DMS153 treated with DMSO at 0.1 percent for 48 hours (cell line): ENCODE results near the gene GABRB3.

Experiments
- DNase-seq: peaks from one replicate; lab custom pipeline; 2025; ENCODE audit not compliant: unreplicated experiment; lab: John Stamatoyannopoulos, UW

GABRB3 gene

DNA sequence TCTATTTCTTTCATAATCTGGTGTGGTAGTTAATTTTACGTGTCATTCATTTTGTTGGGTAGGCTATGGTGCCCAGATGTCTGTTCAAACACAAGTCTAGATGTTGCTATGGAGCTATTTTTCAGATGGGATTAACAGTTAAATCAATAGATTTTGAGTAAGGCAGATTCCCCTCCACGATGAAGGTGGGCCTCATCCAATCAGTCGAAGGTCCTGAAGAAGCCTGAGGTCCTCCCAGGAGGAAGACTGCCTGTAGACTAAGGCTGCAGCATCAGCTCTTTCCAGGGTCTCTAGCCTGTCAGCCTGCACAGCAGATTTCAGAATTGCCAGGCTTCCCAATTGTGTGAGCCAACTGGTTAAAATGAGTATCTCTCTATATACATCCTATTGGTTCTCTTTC is 92.9 kb downstream of the GABRB3 start:
- DNase-seq, result no peak

DNA sequence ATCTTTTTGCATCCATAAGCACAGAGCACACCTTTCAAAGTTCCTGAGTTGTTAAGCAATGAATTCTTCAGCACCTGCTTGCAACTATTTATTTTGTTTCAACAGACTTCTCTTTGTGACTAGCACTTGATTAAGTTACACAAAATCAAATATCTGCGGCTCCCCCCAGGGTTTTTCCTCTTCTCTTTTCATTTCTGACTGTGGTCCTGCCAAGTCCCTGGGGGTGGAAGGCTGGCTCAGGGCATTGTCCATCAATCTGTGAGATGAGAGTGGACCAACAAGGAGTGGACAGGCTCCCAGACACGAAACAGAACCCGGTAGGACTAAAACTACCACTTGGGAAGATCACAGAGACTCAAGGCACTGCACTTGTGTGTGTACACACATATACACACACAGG is 96.8 kb downstream of the GABRB3 start:
- no peak for DNase-seq

DNA sequence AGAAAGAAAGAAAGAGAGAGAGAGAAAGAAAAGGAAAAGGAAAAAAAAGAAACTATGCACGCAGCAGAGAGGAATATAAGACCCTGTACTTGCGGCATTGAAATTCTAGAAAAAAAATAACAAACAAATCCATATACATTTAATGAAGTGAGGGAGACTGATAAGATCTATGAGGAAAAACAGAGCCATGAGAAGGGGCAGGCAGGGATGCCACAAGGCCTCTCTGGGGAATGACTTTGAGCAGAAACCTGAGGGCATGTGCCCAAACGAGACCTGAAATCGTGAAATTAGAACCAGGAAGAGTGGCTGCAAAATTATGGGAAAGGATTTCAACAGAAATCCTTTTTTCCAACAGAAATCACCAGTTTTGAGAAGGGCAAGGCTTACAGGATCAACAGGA is 98.4 kb downstream of the GABRB3 start:
- no peak for DNase-seq

DNA sequence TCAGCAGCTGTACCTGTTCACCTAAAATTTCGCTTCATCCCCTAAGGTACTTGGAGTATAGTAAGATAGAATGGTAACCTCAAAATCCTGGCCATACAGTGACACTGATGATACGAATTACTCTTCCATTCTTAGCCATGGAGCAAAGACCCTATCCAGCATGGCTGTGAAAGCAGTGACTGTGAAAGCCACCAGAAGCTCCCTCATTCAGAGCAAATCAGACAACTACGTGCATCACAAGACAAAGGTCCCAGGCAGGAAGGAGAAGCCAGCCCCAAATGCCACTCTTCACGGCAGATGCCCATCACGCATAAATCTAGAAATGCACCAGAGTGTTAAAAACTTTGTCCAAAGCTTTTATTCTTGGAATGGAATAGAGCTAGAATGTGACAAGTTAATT is 99.4 kb downstream of the GABRB3 start:
- DNase-seq, result no peak

- no peak for DNase-seq
These were observed 102.8 kb downstream of the GABRB3 start for GRCh38 chr15:26670116-26670515.

DNA sequence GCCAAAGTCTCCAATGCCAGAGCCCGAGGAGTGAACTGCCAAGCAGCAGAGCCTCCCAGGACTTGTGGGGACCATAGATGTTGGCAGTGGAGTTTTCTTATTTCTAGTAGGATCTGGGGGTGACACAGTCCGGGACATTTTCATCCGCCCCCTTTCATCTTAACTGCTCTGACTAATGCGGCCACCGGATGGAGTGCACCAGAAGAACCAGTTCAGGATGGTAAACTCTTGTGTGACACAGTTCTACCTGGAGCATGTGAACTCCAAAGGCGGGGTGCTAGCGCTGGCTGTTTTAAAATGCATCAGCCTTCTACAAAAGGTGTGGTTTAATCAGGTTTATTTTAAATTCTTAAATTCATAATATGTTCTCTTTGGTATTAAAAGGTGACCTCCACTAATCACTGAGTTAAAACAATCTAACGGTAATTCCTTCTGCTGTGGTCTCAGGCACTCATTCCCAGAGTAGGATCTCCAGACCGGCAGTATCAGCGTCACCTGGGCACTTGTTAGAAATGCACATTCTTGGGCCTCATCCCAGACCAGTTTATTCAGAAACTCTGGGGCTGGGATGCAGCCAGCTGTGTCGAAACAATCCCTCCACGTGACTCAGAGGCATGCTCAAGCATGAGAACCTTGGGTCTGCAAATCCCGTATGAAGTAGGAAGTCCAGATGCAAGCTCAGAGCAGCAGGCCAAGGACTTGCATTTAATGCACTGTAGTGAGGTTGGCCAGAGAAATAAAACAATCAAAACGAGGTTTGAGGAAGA is 105.5 kb downstream of the GABRB3 start:
- no peak for DNase-seq

- DNase-seq, result no peak
These were observed 106.7 kb downstream of the GABRB3 start for GRCh38 chr15:26665957-26666791.

GRCh38 chr15:26662283-26662682 is 110.6 kb downstream of the GABRB3 start:
- no peak for DNase-seq

DNA sequence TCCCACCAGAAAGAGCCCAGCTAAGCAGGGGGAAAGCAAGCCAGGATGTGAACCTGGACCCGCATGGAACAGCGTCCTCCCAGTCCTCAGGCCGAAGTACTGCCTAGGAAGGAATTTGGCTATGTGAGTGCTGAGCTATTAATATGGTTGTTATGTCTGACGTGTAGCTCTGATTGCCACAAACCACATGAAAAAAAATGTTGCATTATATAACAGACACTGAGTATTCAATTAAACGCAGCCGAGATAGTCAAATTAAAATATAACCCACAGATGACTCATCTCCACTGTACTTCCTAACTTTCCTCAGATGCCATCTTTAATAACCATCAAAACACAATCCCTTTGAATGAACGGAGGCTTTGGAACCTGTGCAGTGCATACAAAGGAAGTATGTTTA is 111.1 kb downstream of the GABRB3 start:
- no peak for DNase-seq

DNA sequence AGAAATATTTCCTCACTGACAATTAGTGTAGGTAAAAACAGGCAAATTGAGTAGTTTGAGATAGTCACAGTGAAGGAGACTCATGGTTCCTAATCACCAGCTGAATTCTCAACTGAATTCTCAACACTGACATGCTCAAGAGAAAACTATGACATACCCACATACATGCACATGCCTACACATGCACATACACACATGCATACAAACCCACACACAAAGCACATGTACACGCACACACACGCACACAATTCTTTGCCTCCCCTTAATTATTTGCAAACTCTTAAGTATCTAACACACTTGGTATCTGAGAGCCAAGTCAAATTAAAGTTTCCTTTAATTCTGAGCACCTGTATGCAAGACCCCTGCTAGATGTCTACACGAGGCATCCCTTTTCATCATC is 111.8 kb downstream of the GABRB3 start:
- no peak for DNase-seq

DNA sequence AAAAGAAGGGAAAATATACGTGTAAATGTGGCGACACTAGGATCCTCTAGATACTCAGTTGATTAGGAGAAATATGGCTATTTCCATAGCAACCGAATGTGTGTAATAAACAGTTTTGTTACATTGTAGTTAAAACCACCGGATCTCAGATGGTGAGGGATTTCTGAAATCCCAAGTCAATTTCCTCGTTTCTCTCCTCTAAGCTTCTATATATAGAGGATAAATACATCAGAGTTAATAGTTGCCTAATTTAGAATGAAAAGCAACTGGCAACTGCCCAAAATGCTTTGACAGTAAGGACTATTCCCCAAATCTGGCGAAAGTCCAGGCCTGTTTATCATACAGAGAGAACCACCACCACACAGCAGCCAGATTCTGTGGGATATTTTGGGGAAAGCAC is 112.6 kb downstream of the GABRB3 start:
- no peak for DNase-seq

- no peak for DNase-seq
These were observed 114.6 kb downstream of the GABRB3 start for GRCh38 chr15:26658290-26658689.

GRCh38 chr15:26656080-26656479 is 116.8 kb downstream of the GABRB3 start:
- DNase-seq, result no peak

DNA sequence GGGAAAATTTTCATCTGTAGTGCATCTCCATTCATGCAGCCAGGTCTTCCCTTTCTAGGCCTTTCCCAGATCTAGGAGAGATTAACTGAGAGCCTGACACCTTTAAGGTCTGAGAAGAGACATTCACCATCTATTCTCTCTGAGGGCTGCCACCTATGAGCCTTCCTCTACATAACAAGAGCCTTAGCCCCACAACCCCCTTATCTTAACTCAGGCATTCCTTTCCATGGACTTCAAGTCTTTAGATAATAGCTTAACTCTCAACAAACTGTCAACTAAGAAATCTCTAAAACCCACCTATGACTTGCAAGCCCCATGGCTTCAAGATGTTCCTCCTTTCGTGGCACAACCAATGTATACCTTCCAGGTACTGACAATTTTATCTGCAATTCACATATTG is 121.0 kb downstream of the GABRB3 start:
- no peak for DNase-seq

- no peak for DNase-seq
These were observed 124.2 kb downstream of the GABRB3 start for GRCh38 chr15:26648676-26649075.

GRCh38 chr15:26644948-26645347 is 127.9 kb downstream of the GABRB3 start:
- no peak for DNase-seq

GRCh38 chr15:26641144-26641543 is 131.7 kb downstream of the GABRB3 start:
- no peak for DNase-seq

DNA sequence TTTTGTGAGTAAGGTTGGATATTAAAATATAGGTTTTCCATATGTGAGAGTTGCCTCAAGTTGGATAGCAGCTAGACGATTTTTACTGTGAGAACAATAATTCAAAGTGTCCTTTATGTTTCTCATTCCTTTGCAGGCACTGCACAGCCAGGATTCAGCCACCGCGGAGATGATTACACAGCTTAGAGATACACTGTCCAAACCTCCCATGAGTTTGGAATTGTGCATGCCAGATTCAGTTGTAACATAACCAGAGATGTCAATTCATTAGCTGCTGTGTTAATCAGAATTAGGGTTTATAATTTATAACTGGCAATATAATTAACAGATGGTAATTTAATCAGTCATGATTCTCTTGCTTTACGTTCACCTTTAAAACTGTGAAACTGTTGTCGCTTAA is 132.3 kb downstream of the GABRB3 start:
- no peak for DNase-seq

DNA sequence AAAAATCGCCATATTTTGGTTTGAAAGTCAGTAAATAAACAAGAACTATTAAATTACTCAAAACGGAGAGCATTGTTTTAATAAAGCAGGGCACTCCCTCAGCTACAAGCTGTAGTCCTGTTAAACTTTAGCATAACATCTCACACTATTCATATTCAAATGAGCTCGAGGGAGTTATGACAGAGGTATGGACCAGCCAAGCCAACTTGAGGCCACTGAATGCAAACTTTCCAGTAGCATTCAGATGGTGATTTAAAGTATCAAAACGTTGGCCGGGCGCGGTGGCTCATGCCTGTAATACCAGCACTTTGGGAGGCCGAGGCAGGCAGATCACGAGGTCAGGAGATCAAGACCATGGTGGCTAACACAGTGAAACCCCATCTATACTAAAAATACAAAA is 132.9 kb downstream of the GABRB3 start:
- DNase-seq, result no peak

GRCh38 chr15:26635614-26636013 is 137.3 kb downstream of the GABRB3 start:
- DNase-seq, result no peak

GRCh38 chr15:26635105-26635504 is 137.8 kb downstream of the GABRB3 start:
- no peak for DNase-seq

- no peak for DNase-seq
These were observed 138.5 kb downstream of the GABRB3 start for GRCh38 chr15:26634319-26634718.
